ENCODE results near the gene DGKE.

DGKE gene

DNA sequence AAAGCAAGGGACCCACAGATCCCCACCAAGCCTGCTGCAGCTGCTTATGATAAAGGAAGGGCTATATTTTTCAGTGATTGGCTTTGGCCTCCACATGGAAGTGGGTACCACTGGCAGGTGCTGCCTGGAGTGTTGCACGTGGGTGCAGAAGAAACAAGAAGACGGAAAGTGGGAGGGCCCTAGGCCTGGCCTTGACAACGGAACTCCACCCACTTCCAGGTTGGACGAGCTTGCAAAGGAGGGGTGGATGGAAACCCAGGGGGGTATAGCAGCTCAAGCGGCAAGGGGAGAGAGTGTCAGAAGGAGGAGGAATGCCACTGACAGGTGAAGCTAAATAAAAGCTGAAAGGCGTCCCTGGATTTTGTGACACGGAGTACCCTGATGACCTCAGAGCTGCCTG lies 59.6 kb downstream of the DGKE start:
- H4K20me1 ChIP-seq (ENCODE audit: insufficient read depth, low read length, poor library complexity, severe bottlenecking) = no peaks in the 10 kb centered on the region
- no peaks in the 10 kb centered on the region for H3K4me1 ChIP-seq (ENCODE audit: insufficient read depth, low read length, poor library complexity, severe bottlenecking)
- H3K36me3 ChIP-seq (ENCODE audit: insufficient read depth, low read length) = peaks cover 94% of the 10 kb centered on the region
- no peaks in the 10 kb centered on the region for H3F3A ChIP-seq (ENCODE audit: low read depth)
- H3K9me3 ChIP-seq (ENCODE audit: insufficient read depth, low read depth, low read length) = peaks cover 3% of the 10 kb centered on the region; the same call in 1 of the 2 replicates
- H3K4me3 ChIP-seq (ENCODE audit: low read length, poor library complexity, severe bottlenecking) = no peak overlapping the region
- H3K27me3 ChIP-seq (ENCODE audit: insufficient read depth, low read length, poor library complexity, severe bottlenecking) = no peaks in the 10 kb centered on the region
- no peaks in the 10 kb centered on the region; the same call in 1 of the 2 replicates for H3K79me2 ChIP-seq (ENCODE audit: insufficient read depth, low read length)
- TF ChIP-seq, protein P1, sequence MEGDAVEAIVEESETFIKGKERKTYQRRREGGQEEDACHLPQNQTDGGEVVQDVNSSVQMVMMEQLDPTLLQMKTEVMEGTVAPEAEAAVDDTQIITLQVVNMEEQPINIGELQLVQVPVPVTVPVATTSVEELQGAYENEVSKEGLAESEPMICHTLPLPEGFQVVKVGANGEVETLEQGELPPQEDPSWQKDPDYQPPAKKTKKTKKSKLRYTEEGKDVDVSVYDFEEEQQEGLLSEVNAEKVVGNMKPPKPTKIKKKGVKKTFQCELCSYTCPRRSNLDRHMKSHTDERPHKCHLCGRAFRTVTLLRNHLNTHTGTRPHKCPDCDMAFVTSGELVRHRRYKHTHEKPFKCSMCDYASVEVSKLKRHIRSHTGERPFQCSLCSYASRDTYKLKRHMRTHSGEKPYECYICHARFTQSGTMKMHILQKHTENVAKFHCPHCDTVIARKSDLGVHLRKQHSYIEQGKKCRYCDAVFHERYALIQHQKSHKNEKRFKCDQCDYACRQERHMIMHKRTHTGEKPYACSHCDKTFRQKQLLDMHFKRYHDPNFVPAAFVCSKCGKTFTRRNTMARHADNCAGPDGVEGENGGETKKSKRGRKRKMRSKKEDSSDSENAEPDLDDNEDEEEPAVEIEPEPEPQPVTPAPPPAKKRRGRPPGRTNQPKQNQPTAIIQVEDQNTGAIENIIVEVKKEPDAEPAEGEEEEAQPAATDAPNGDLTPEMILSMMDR (conservative IDR thresholded peaks at IDR 0.05; ENCODE audit: low read length) = no peak
- TF ChIP-seq EZH2phosphoT487 (IDR thresholded peaks at IDR 0.05; ENCODE audit: borderline replicate concordance) = no peak
- no peaks in the 10 kb centered on the region for H3K9me2 ChIP-seq (replicated peaks; ENCODE audit: low read depth, low read length)
- H2AFZ ChIP-seq (ENCODE audit: low read length) = no peak overlapping the region
- no peak overlapping the region for H3K4me2 ChIP-seq (ENCODE audit: low read depth, low read length, poor library complexity, severe bottlenecking)
- no peak overlapping the region for H3K9ac ChIP-seq (ENCODE audit: low read depth, low read length, poor library complexity, severe bottlenecking)

DNA sequence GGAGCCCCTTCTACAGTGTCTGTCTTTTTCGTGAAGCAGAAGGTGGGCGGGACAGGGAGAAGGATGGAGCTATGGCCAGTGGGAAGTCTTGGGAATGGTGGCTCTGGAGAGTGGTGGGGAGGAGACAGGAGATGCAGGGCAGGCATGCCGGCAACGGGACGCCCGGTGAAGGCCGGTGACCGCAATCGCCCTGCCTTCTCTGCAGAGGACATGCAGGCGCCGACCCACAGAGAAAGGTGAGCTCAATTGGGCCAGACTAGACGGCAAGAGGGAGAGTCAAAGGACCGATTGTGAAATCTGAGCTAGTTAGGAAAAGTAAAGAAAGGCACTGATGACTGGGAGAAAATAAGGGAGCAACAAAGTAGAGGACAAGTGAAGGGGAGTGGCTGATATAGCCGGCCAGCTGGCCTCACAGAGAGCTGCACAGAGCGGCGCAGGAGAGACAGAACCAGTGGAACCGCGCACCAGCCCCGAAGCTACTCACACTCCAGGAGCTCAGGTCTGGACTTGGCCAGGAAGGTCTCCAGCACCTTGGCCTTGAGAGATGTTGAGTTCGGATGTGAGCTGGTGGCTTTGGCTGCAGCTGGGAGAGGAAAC lies 61.0 kb downstream of the DGKE start:
- Histone ChIP-seq H3K9me2 (replicated peaks; ENCODE audit: low read depth, low read length) (no peaks in the 10 kb centered on the region), H3K4me1 (ENCODE audit: insufficient read depth, low read length, poor library complexity, severe bottlenecking) (no peaks in the 10 kb centered on the region), H3F3A (ENCODE audit: low read depth) (no peaks in the 10 kb centered on the region), H3K4me2 (ENCODE audit: low read depth, low read length, poor library complexity, severe bottlenecking) (no peak overlapping the region), H3K79me2 (ENCODE audit: insufficient read depth, low read length) (no peaks in the 10 kb centered on the region; the same call in 1 of the 2 replicates), H3K9ac (ENCODE audit: low read depth, low read length, poor library complexity, severe bottlenecking) (no peak overlapping the region), H3K9me3 (ENCODE audit: insufficient read depth, low read depth, low read length) (no peaks in the 10 kb centered on the region), H4K20me1 (ENCODE audit: insufficient read depth, low read length, poor library complexity, severe bottlenecking) (no peaks in the 10 kb centered on the region), H3K27me3 (ENCODE audit: insufficient read depth, low read length, poor library complexity, severe bottlenecking) (no peaks in the 10 kb centered on the region), H2AFZ (ENCODE audit: low read length) (no peak overlapping the region), H3K4me3 (ENCODE audit: low read length, poor library complexity, severe bottlenecking) (no peak overlapping the region), H3K36me3 (ENCODE audit: insufficient read depth, low read length) (peaks cover 96% of the 10 kb centered on the region)
- TF ChIP-seq EZH2phosphoT487 (IDR thresholded peaks at IDR 0.05; ENCODE audit: borderline replicate concordance) = no peak
- TF ChIP-seq, protein P1 (conservative IDR thresholded peaks at IDR 0.05; ENCODE audit: low read length) = no peak

DNA sequence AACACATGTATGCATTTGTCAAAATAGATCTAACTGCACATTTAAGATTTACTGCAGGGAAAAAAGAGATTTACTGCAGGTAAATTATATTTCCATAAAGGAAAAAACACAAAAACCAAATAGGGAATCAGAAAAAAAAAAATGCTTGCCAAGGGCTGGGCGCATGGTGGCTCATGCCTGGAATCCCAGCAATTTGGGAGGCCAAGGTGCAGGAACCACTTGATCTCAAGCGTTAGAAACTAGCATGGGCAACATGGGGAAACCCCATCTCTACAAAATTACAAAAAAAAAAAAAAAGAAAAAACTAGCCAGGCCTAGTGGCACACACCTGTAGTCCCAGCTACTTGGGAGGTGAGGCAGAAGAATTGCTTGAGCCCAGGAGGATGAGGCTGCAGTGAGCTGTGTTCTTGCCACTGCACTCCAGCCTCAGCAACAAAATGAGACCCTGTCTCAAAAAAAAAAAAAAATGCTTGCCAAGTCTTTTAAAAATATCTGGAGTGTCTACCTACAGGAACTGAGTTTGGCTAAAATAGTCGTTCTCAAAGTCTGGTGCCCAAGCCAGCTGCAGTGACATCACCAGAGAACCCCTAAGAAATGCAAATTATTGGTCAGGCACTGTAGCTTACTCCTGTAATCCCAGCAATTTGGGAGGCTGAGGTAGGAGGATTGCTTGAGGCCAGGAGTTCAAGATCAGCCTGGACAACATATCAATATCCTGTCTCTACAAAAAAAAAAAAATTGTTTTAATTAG lies 62.4 kb downstream of the DGKE start:
- H3K9ac ChIP-seq (ENCODE audit: low read depth, low read length, poor library complexity, severe bottlenecking) = no peak overlapping the region
- H3K79me2 ChIP-seq (ENCODE audit: insufficient read depth, low read length) = no peaks in the 10 kb centered on the region; the same call in 1 of the 2 replicates
- no peak overlapping the region for H3K4me2 ChIP-seq (ENCODE audit: low read depth, low read length, poor library complexity, severe bottlenecking)
- peaks cover 96% of the 10 kb centered on the region for H3K36me3 ChIP-seq (ENCODE audit: insufficient read depth, low read length)
- no peak overlapping the region for H3K4me3 ChIP-seq (ENCODE audit: low read length, poor library complexity, severe bottlenecking)
- no peaks in the 10 kb centered on the region for H3K9me2 ChIP-seq (replicated peaks; ENCODE audit: low read depth, low read length)
- H2AFZ ChIP-seq (ENCODE audit: low read length) = no peak overlapping the region
- no peaks in the 10 kb centered on the region for H3F3A ChIP-seq (ENCODE audit: low read depth)
- no peaks in the 10 kb centered on the region for H3K4me1 ChIP-seq (ENCODE audit: insufficient read depth, low read length, poor library complexity, severe bottlenecking)
- TF ChIP-seq EZH2phosphoT487 (IDR thresholded peaks at IDR 0.05; ENCODE audit: borderline replicate concordance) = no peak
- no peaks in the 10 kb centered on the region for H4K20me1 ChIP-seq (ENCODE audit: insufficient read depth, low read length, poor library complexity, severe bottlenecking)
- no peaks in the 10 kb centered on the region for H3K9me3 ChIP-seq (ENCODE audit: insufficient read depth, low read depth, low read length)
- no peaks in the 10 kb centered on the region for H3K27me3 ChIP-seq (ENCODE audit: insufficient read depth, low read length, poor library complexity, severe bottlenecking)

Measured in Loucy (cell line).